ENCODE data around the gene QRSL1. TPM values are rescaled to one million over a fixed set of nuclear protein-coding genes. Genes with fewer than 3 reads are reported as not detected.

QRSL1 gene
- total and polyA plus RNA-seq, 2 donors (not counting 3 experiments of a cell fraction or from before 2014, with no cell fraction given), result 4.3 to 11.3 TPM

DNA sequence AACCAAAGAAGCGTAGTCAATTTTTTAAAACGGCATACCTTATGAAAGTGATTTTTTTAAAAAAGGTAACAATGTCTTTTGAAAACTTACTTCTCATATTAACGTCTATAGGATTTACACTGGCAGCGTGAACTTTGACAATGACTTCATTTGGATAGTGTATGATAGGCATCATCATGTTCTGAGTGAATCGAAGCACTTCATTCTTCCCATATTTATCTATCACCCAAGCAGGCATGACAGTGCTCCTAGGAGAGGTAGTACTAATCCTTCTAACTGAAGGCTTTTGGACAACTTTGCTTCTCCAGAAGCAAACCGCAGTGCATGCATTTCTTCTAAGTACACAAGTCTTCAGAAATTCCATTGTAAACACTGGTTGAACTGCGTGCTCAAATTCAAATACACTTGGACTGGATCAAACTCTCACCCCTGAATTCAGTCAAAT is 698 bp upstream of the QRSL1 start:
- dilution Hi-C loops (cut with MboI; ENCODE audit: extremely low pct_ligation_motif_present, low sequenced_read_pairs), result no loop called here
- POLR2A ChIA-PET, result no interaction called here
- DNase-seq (ENCODE audit: low read depth, low spot score) (no peak), FAIRE-seq (peak; percentile 75)
- no peaks in the 10 kb centered on the region for H4K20me1 ChIP-seq (replicated peaks; ENCODE audit: control insufficient read depth, extremely low read depth, insufficient read depth, low read length)
- TSS peak; percentile 85 for BruUV-seq (replicated peaks)
- intact Hi-C loops (cut with micrococcal nuclease), result loop anchor here (1.0 to 5.0 kb wide), 2 partner anchors 7 to 116 kb away; no protein-coding TSS in a partner anchor
- peak overlapping the region; percentile 91 for H3K9ac ChIP-seq (replicated peaks; ENCODE audit: extremely low read depth, insufficient read depth, low read length)
- H2AFZ ChIP-seq (ENCODE audit: low read depth, low read length), result peak overlapping the region; percentile 89
- no peaks in the 10 kb centered on the region for H3K27me3 ChIP-seq (ENCODE audit: control insufficient read depth in 2 of 2, insufficient read depth in 2 of 2, low read length in 2 of 2)
- H3K79me2 ChIP-seq (ENCODE audit: control insufficient read depth, insufficient read depth, low read length), result peaks cover 26% of the 10 kb centered on the region
- peak overlapping the region; percentile 63 for H3K27ac ChIP-seq (ENCODE audit: insufficient read depth, low read depth, low read length)
- H3K9me1 ChIP-seq (replicated peaks; ENCODE audit: control insufficient read depth, extremely low read depth, insufficient read depth, low read length), result no peaks in the 10 kb centered on the region
- TF ChIP-seq JUN (IDR thresholded peaks at IDR 0.05; ENCODE audit: borderline replicate concordance, insufficient read depth, insufficient read length, low read depth), result no peak
- TF ChIP-seq MYC (IDR thresholded peaks at IDR 0.05; ENCODE audit: low read depth, low read length), result no peak
- TF ChIP-seq POLR2A (IDR thresholded peaks at IDR 0.05; ENCODE audit: low read depth, low read length), result no peak
- no peak for TF ChIP-seq FOS (IDR thresholded peaks at IDR 0.05; ENCODE audit: borderline replicate concordance, insufficient read depth, low read length)
- H3K4me2 ChIP-seq (ENCODE audit: insufficient read depth, low read length), result peak overlapping the region; percentile 86
- H3K36me3 ChIP-seq (ENCODE audit: control insufficient read depth in 2 of 2, extremely low read depth in 1 of 2, insufficient read depth in 2 of 2, low read length in 2 of 2), result no peaks in the 10 kb centered on the region
- H3K4me1 ChIP-seq (ENCODE audit: control insufficient read depth, extremely low read depth, insufficient read depth, low read length), result peaks cover 6% of the 10 kb centered on the region
- peak overlapping the region; percentile 71 to 84 (median 80) for H3K4me3 ChIP-seq (replicated peaks in 1 of 3; ENCODE audit: insufficient read depth in 1 of 3, low read depth in 1 of 3, low read length in 3 of 3)
- CTCF ChIA-PET, result interaction anchor here (1.0 to 1.5 kb wide), 2 partner anchors 9 to 21 kb away, joined by 3 read pairs; no protein-coding TSS in a partner anchor
- H3K9me3 ChIP-seq (replicated peaks; ENCODE audit: control insufficient read depth, insufficient read depth, low read length), result no peaks in the 10 kb centered on the region

DNA sequence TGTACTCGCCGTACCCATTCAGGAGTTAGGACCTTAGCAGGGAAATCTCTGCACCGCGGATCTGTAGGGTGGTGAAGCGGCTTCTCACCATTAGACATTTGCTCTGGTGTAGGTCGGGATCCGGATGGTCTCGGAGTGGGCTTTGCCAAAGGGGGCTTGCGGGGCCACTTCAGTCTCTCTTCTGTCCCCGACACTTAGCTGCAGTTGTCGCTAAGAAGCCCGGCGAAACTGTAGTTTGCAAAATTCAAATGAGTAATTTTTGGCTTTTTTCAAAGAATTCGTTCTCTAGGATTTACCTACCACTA is 433 bp downstream of the QRSL1 start:
- Histone ChIP-seq H3K79me2 (ENCODE audit: control insufficient read depth, insufficient read depth, low read length) (peaks cover 31% of the 10 kb centered on the region), H3K4me1 (ENCODE audit: control insufficient read depth, extremely low read depth, insufficient read depth, low read length) (peaks cover 6% of the 10 kb centered on the region), H3K4me2 (ENCODE audit: insufficient read depth, low read length) (peak overlapping the region; percentile 86), H3K9me3 (replicated peaks; ENCODE audit: control insufficient read depth, insufficient read depth, low read length) (no peaks in the 10 kb centered on the region), H3K27me3 (ENCODE audit: control insufficient read depth in 2 of 2, insufficient read depth in 2 of 2, low read length in 2 of 2) (no peaks in the 10 kb centered on the region), H4K20me1 (replicated peaks; ENCODE audit: control insufficient read depth, extremely low read depth, insufficient read depth, low read length) (no peaks in the 10 kb centered on the region), H2AFZ (ENCODE audit: low read depth, low read length) (peak overlapping the region; percentile 89), H3K36me3 (ENCODE audit: control insufficient read depth in 2 of 2, extremely low read depth in 1 of 2, insufficient read depth in 2 of 2, low read length in 2 of 2) (no peaks in the 10 kb centered on the region), H3K9me1 (replicated peaks; ENCODE audit: control insufficient read depth, extremely low read depth, insufficient read depth, low read length) (no peaks in the 10 kb centered on the region), H3K9ac (replicated peaks; ENCODE audit: extremely low read depth, insufficient read depth, low read length) (peak overlapping the region; percentile 91), H3K27ac (ENCODE audit: insufficient read depth, low read depth, low read length) (peak overlapping the region; percentile 63), H3K4me3 (replicated peaks in 1 of 3; ENCODE audit: insufficient read depth in 1 of 3, low read depth in 1 of 3, low read length in 3 of 3) (peak overlapping the region; percentile 71 to 84 (median 80))
- DNase-seq (ENCODE audit: low read depth, low spot score) (no peak), FAIRE-seq (no peak)
- intact Hi-C loops (cut with micrococcal nuclease) (loop anchor here (1.0 to 5.0 kb wide), 2 partner anchors 9 to 118 kb away; no protein-coding TSS in a partner anchor), dilution Hi-C loops (cut with MboI; ENCODE audit: extremely low pct_ligation_motif_present, low sequenced_read_pairs) (no loop called here)
- TSS peak; percentile 66 for BruUV-seq (replicated peaks)
- no peak for TF ChIP-seq JUN (IDR thresholded peaks at IDR 0.05; ENCODE audit: borderline replicate concordance, insufficient read depth, insufficient read length, low read depth)
- no peak for TF ChIP-seq GATA2 (IDR thresholded peaks at IDR 0.05; ENCODE audit: insufficient read depth, insufficient read length, low read depth, low read length)
- TF ChIP-seq, protein P1, sequence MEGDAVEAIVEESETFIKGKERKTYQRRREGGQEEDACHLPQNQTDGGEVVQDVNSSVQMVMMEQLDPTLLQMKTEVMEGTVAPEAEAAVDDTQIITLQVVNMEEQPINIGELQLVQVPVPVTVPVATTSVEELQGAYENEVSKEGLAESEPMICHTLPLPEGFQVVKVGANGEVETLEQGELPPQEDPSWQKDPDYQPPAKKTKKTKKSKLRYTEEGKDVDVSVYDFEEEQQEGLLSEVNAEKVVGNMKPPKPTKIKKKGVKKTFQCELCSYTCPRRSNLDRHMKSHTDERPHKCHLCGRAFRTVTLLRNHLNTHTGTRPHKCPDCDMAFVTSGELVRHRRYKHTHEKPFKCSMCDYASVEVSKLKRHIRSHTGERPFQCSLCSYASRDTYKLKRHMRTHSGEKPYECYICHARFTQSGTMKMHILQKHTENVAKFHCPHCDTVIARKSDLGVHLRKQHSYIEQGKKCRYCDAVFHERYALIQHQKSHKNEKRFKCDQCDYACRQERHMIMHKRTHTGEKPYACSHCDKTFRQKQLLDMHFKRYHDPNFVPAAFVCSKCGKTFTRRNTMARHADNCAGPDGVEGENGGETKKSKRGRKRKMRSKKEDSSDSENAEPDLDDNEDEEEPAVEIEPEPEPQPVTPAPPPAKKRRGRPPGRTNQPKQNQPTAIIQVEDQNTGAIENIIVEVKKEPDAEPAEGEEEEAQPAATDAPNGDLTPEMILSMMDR (IDR thresholded peaks at IDR 0.05; ENCODE audit: extremely low read depth in 1 of 2, insufficient read depth in 1 of 2, low read depth in 1 of 2, low read length in 2 of 2), result no peak
- TF ChIP-seq FOS (IDR thresholded peaks at IDR 0.05; ENCODE audit: borderline replicate concordance, insufficient read depth, low read length), result no peak
- TF ChIP-seq POLR2AphosphoS5 (IDR thresholded peaks at IDR 0.05; ENCODE audit: insufficient read depth, low read depth, low read length), result no peak
- TF ChIP-seq, protein P2, sequence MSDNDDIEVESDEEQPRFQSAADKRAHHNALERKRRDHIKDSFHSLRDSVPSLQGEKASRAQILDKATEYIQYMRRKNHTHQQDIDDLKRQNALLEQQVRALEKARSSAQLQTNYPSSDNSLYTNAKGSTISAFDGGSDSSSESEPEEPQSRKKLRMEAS (IDR thresholded peaks at IDR 0.05; ENCODE audit: insufficient read depth, insufficient read length), result no peak
- no peak for TF ChIP-seq MYC (IDR thresholded peaks at IDR 0.05; ENCODE audit: low read depth, low read length)
- no peak for TF ChIP-seq POLR2A (IDR thresholded peaks at IDR 0.05; ENCODE audit: low read depth, low read length)
- TF ChIP-seq EZH2 (IDR thresholded peaks at IDR 0.05; ENCODE audit: borderline replicate concordance, low read depth, low read length, severe bottlenecking), result no peak
- ChIA-PET POLR2A (no interaction called here), CTCF (no interaction called here)

Data from endothelial cell of umbilical vein (primary cell).